K562 treated with DMSO at 1 percent for 48 hours (cell line): ENCODE data around the gene OR5W2. TPM values are rescaled to one million over a fixed set of nuclear protein-coding genes. Genes with fewer than 3 reads are reported as not detected.

Experiments
- total RNA-seq: library from RNA; unstranded; fragments of 300-600 nt; gene quantifications from 2 replicates; pipeline ENCODE4 v1.2.3, GENCODE V29; 2022; ENCODE audit warnings: low replicate concordance; ENCODE audit errors: extremely low read depth

Gene OR5W2
- not detected in 2 replicates for total RNA-seq

DNA sequence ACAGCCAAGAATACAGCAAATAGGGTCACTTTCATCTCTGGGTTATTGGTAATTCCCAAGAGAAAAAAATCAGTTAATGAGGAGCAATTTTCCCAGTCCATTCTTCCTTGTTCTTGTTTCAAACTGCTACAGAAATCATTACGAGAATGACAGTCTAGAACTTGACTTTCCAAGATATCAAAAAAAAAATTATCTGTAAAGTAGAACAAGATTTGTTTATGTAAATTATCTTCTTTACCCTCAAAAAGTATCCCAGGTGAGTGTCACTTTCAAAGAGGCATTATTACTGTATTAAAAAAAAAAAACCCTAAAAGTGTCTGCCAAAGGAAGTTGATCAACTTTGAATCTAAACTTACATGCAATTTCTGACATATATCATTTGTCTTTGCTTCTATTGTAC lies at the start of gene OR5W2:
Gene OR5W2 (minus strand): TSS at position 101 of the 400 bp plus-strand sequence. CDS start 0 bp downstream, at position 101.

DNA sequence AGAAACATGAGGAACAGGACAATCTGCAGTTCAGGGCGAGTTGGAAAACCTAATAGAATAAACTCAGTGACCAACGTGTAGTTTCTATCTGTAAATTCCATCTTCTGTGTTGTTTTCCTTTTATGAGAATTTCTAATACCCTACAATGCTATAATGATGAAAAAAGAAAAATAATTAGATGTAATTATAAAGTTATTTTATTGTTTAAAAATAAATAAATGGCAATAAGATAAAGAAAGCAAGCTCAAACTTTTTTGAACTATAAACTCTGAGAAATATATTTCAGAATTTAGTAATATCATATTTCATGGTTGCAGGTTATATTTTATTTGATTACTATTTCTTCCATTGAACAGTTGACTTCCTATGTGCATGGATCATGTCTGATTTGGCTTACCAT lies 21.9 kb upstream of the OR5W2 start, which contains the start of gene OR5I1:
Gene OR5I1 (minus strand): TSS at position 101 of the 400 bp plus-strand sequence. CDS start 0 bp downstream, at position 101.

DNA sequence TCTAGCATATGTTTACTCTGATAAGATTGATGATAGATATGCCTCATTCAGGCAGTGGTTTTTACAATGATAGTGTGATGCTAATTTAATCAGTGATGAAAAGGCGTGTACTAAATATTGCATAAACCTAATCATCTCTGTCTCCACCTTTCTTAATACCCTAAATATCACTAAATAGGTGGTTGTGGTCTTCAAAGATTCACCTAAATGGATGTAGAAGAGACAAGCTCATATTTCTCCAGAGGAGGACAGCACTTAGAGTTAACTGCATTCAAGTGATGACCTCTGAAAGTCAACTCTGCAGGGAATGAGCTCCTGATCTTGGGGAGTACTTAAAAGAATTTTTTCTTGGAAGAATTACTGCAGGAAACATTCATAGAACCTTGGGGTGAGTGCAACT lies 31.4 kb downstream of the OR5W2 start, which contains the start of gene TRIM51:
Gene TRIM51 (plus strand): TSS at position 301 of the 400 bp plus-strand sequence. CDS start 2,132 bp downstream, outside the sequence.

Other genes with a start within 250 kb of the OR5W2 start
- gene OR5D13, start 141.1 kb downstream of the OR5W2 start, total RNA-seq: not detected in 2 replicates
- not detected in 2 replicates for gene OR5D14, start 119.0 kb downstream of the OR5W2 start, total RNA-seq
- not detected in 2 replicates for gene OR5L1, start 103.2 kb downstream of the OR5W2 start, total RNA-seq
- gene OR5D18, start 95.0 kb downstream of the OR5W2 start, total RNA-seq: not detected in 2 replicates
- not detected in 2 replicates for gene OR5L2, start 87.4 kb downstream of the OR5W2 start, total RNA-seq
- gene OR5D16, start 75.8 kb downstream of the OR5W2 start, total RNA-seq: not detected in 2 replicates
- gene TRIM51, start 31.3 kb downstream of the OR5W2 start, total RNA-seq: not detected in 2 replicates
- not detected in 2 replicates for gene OR5I1, start 21.8 kb upstream of the OR5W2 start, total RNA-seq
- gene OR10AG1, start 55.4 kb upstream of the OR5W2 start, total RNA-seq: not detected in 2 replicates
- gene OR5F1, start 80.0 kb upstream of the OR5W2 start, total RNA-seq: not detected in 2 replicates
- not detected in 2 replicates for gene OR5AS1, start 113.1 kb upstream of the OR5W2 start, total RNA-seq
- not detected in 2 replicates for gene OR8I2, start 178.7 kb upstream of the OR5W2 start, total RNA-seq
- not detected in 2 replicates for gene OR8H2, start 189.1 kb upstream of the OR5W2 start, total RNA-seq
- gene OR8H3, start 207.8 kb upstream of the OR5W2 start, total RNA-seq: not detected in 2 replicates
- gene OR8J3, start 225.6 kb upstream of the OR5W2 start, total RNA-seq: not detected in 2 replicates
- gene OR8K5, start 245.7 kb upstream of the OR5W2 start, total RNA-seq: not detected in 2 replicates